Karpas-422 (cell line): ENCODE data around the gene CFAP99. TPM values are rescaled to one million over a fixed set of nuclear protein-coding genes. Genes with fewer than 3 reads are reported as not detected.

ENCODE experiments used
- DNase-seq: peaks from one replicate; pipeline ENCODE4 v3.0.0-alpha.2; 2015
- H2AFZ ChIP-seq: fragments of 200-600 bp; sonication (generic); 2 replicates; pipeline ENCODE4 v1.6.1; 2014; ENCODE audit warnings: antibody characterized with exemption, low read length, mixed read lengths
- H3K27ac ChIP-seq: fragments of 200-600 bp; sonication (generic); 2 replicates; pipeline ENCODE4 v1.5.1; 2014; ENCODE audit warnings: mild to moderate bottlenecking, low read length, moderate library complexity
- H3K27me3 ChIP-seq: fragments of 200-600 bp; sonication (generic); 2 replicates; pipeline ENCODE4 v1.6.1; 2014; ENCODE audit warnings: low read length, mixed read lengths
- H3K36me3 ChIP-seq: fragments of 200-600 bp; sonication (generic); 2 replicates; pipeline ENCODE4 v1.6.1; 2014; ENCODE audit warnings: low read length, mixed read lengths; ENCODE audit not compliant: insufficient read depth
- H3K4me1 ChIP-seq: fragments of 200-600 bp; sonication (generic); 2 replicates; pipeline ENCODE4 v1.6.1; 2014; ENCODE audit warnings: mild to moderate bottlenecking, low read length, mixed read lengths
- H3K4me2 ChIP-seq: fragments of 200-600 bp; sonication (generic); 2 replicates; pipeline ENCODE4 v1.6.1; 2014; ENCODE audit warnings: low read length, low read depth, mild to moderate bottlenecking; ENCODE audit not compliant: poor library complexity, severe bottlenecking
- H3K4me3 ChIP-seq: fragments of 200-600 bp; sonication (generic); 2 replicates; pipeline ENCODE4 v1.5.1; 2014; ENCODE audit warnings: mild to moderate bottlenecking, antibody characterized with exemption, low read length, mixed read lengths
- H3K79me2 ChIP-seq: fragments of 200-600 bp; sonication (generic); 2 replicates; pipeline ENCODE4 v1.6.1; 2014; ENCODE audit warnings: mild to moderate bottlenecking, low read length, mixed read lengths
- H3K9ac ChIP-seq: fragments of 200-600 bp; sonication (generic); 2 replicates; pipeline ENCODE4 v1.6.0; 2014; ENCODE audit warnings: low read length
- H3K9me2 ChIP-seq: fragments of 200-600 bp; sonication (generic), shearing (Covaris generic); replicated peaks from 2 replicates; pipeline ENCODE4 v1.6.0; 2014; ENCODE audit warnings: mild to moderate bottlenecking, low read length, moderate library complexity; ENCODE audit not compliant: insufficient read depth
- H3K9me3 ChIP-seq: fragments of 300-700, 200-600 bp; sonication (generic); 2 replicates; pipeline ENCODE4 v1.6.1; 2014; ENCODE audit warnings: low read length, mixed read lengths
- H4K20me1 ChIP-seq: fragments of 200-600 bp; sonication (generic); 2 replicates; pipeline ENCODE4 v1.6.1; 2014; ENCODE audit warnings: mild to moderate bottlenecking, antibody characterized with exemption, low read length, low read depth; ENCODE audit not compliant: insufficient read depth
- total RNA-seq: library from RNA; depleted of rRNA; stranded (reverse); fragments of >200 nt; shearing (Covaris generic); gene quantifications from 2 replicates; pipeline ENCODE4 v1.2.3, GENCODE V29; 2014; ENCODE audit warnings: low replicate concordance

Gene CFAP99
- total RNA-seq, 1 experiment from 2014 or later: 0.67 TPM

DNA sequence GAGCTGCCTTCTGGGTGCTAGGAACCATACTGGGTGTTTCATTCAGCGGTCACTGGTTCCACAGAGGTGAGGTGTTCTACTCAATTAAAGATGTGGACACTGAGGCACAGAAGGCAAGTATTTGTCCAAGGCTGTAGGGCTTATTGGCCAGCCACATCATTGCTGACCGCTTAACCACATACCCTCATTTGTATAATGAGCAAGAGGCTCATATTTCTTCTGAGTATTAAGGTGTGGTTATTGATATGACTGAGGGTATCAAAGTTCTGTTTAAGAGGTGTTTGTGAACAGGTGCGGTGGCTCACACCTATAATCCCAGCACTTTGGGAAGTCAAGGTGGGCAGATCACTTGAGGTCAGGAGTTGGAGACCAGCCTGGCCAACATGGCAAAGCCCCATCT is 64.5 kb downstream of the CFAP99 start:
- peak overlapping the region; percentile 28 for H3K4me2 ChIP-seq
- H3K27ac ChIP-seq: peak overlapping the region; percentile 58; the same call in 1 of the 2 replicates
- H3K4me3 ChIP-seq: no peak overlapping the region
- no peak for DNase-seq
- no peak overlapping the region for H2AFZ ChIP-seq
- H3K27me3 ChIP-seq: no peaks in the 10 kb centered on the region
- no peak overlapping the region for H3K9ac ChIP-seq
- peaks cover 91% of the 10 kb centered on the region for H4K20me1 ChIP-seq
- H3K4me1 ChIP-seq: peaks cover 76% of the 10 kb centered on the region
- H3K9me2 ChIP-seq: no peaks in the 10 kb centered on the region
- no peaks in the 10 kb centered on the region for H3K9me3 ChIP-seq
- H3K36me3 ChIP-seq: no peaks in the 10 kb centered on the region
- peaks cover 99% of the 10 kb centered on the region for H3K79me2 ChIP-seq

DNA sequence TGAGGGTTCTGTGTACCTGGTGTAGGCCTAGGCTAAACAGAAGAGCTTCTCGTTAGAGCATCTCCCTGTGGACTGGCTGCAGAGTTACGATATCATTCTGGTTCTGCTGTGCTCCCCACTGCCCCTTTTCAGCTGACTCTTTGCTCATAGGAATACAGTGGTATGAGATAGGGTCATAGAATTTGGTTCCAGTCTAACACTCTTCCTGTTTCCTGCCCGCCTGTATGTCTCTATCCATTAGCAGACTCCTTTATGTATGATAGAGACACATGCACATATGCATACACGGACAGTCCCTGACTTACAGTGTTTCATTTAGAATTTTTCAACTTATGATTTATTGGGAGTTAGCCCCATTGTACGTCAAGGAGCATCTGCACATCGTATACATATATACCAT is 65.4 kb downstream of the CFAP99 start:
- Histone ChIP-seq H3K9me2 (no peaks in the 10 kb centered on the region), H3K4me2 (peak overlapping the region; percentile 54), H3K27me3 (no peaks in the 10 kb centered on the region), H3K4me3 (peak overlapping the region; percentile 10; the same call in 1 of the 2 replicates), H3K9me3 (no peaks in the 10 kb centered on the region), H3K79me2 (peaks cover 98% of the 10 kb centered on the region), H4K20me1 (peaks cover 89% of the 10 kb centered on the region), H3K36me3 (peaks cover 3% of the 10 kb centered on the region; the same call in 1 of the 2 replicates), H3K9ac (no peak overlapping the region), H3K27ac (peak overlapping the region; percentile 63), H2AFZ (no peak overlapping the region), H3K4me1 (peaks cover 66% of the 10 kb centered on the region)
- DNase-seq: peak; percentile 59

DNA sequence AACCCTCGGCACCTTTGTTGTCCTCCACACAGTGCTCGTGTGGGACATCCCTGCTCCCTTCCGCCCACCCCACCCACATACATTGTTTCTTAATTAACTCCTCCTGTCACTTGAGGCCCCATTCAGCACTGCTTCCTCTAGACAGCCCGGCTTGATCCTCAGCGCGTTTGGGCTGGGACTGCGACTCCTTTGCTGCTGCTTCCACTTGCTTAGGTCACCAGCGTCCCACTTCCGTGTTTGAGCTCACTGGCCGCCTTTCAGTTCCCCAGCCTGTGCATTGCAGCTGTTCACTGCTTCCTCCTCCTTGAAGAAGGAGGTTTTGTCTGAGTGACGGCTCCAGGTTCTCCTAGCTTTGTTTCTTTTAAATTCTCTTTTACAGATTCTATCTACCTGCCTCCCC is 66.2 kb downstream of the CFAP99 start:
- Histone ChIP-seq H3K4me3 (peak overlapping the region; percentile 10; the same call in 1 of the 2 replicates), H4K20me1 (peaks cover 89% of the 10 kb centered on the region), H3K27ac (peak overlapping the region; percentile 63), H3K27me3 (no peaks in the 10 kb centered on the region), H3K36me3 (peaks cover 11% of the 10 kb centered on the region; the same call in 1 of the 2 replicates), H3K9me2 (no peaks in the 10 kb centered on the region), H3K4me1 (peaks cover 58% of the 10 kb centered on the region), H3K79me2 (peaks cover 98% of the 10 kb centered on the region), H3K4me2 (peak overlapping the region; percentile 54), H2AFZ (no peak overlapping the region), H3K9me3 (no peaks in the 10 kb centered on the region), H3K9ac (peak overlapping the region; percentile 40)
- peak; percentile 89 for DNase-seq

DNA sequence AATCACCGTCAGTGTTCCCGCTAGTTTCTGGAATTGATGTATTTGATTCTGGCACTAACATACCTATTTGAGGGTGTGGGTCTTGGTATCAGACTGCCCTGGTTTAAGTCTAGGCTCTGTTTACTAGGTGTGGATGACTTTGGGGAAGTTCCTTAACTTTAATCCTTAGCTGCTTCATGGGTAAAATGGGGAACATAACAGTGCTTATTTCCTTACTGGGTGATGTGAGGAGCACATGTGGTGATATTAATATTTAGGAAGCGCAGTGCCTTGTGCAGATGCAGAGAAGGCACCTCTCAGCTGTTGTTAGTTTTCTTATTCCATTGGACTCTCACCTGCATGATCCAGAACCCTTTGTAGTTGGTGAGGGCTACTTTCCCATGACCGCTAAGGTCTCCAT is 67.2 kb downstream of the CFAP99 start:
- Histone ChIP-seq H3K27me3 (no peaks in the 10 kb centered on the region), H4K20me1 (peaks cover 88% of the 10 kb centered on the region), H3K4me1 (peaks cover 49% of the 10 kb centered on the region), H3K9me3 (no peaks in the 10 kb centered on the region), H2AFZ (no peak overlapping the region), H3K4me3 (no peak overlapping the region), H3K27ac (no peak overlapping the region), H3K36me3 (peaks cover 19% of the 10 kb centered on the region; the same call in 1 of the 2 replicates), H3K9me2 (no peaks in the 10 kb centered on the region), H3K79me2 (peaks cover 98% of the 10 kb centered on the region), H3K9ac (no peak overlapping the region), H3K4me2 (no peak overlapping the region)
- DNase-seq: no peak

DNA sequence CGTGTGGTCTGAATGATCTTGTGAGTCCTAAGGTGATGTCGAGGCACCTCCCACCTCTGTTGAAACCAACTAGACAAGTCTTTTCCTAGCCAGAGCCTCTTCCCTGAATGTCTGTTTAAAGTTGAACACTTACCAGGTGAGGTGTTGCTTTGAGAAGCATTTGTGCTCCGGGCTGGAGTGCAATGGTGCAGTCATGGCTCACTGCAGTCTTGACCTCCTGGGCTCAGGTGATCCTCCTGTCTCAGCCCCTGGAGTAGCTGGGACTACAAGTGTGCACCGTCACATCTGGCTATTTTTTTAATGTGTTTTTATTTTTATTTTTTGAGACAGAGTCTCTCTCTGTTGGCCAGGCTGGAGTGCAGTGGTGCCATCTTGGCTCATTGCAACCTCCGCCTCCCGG is 68.2 kb downstream of the CFAP99 start:
- Histone ChIP-seq H3K4me3 (no peak overlapping the region), H4K20me1 (peaks cover 84% of the 10 kb centered on the region), H3K4me2 (no peak overlapping the region), H3K79me2 (peaks cover 95% of the 10 kb centered on the region), H2AFZ (no peak overlapping the region), H3K9me2 (no peaks in the 10 kb centered on the region), H3K36me3 (peaks cover 22% of the 10 kb centered on the region; the same call in 1 of the 2 replicates), H3K27me3 (no peaks in the 10 kb centered on the region), H3K9me3 (no peaks in the 10 kb centered on the region), H3K9ac (no peak overlapping the region), H3K4me1 (peaks cover 38% of the 10 kb centered on the region), H3K27ac (no peak overlapping the region)
- DNase-seq: no peak

DNA sequence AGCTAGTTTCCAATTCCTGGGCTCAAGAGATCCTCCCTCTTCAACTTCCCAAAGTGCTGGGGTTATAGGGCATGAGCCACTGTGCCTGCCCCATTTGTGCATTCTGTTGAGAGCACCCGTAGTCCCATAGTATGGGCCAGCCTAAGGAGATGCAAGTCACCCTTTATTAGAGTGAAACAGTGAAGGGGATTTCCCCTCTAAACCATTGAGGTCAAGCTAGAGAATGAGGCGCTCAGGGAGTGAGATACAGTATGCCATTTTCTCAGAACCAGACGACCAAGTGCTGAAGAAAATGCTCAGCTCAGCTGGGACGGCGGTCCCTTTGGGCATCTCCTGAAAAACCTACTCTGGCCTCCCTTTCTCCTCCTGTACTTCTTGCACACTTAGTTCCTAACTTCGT is 68.9 kb downstream of the CFAP99 start:
- Histone ChIP-seq H3K4me3 (no peak overlapping the region), H3K36me3 (peaks cover 29% of the 10 kb centered on the region; the same call in 1 of the 2 replicates), H3K9me2 (no peaks in the 10 kb centered on the region), H3K4me1 (peaks cover 32% of the 10 kb centered on the region), H3K9me3 (no peaks in the 10 kb centered on the region), H3K9ac (no peak overlapping the region), H3K4me2 (no peak overlapping the region), H3K27me3 (no peaks in the 10 kb centered on the region), H2AFZ (no peak overlapping the region), H4K20me1 (peaks cover 84% of the 10 kb centered on the region), H3K27ac (no peak overlapping the region), H3K79me2 (peaks cover 95% of the 10 kb centered on the region)
- DNase-seq: no peak

DNA sequence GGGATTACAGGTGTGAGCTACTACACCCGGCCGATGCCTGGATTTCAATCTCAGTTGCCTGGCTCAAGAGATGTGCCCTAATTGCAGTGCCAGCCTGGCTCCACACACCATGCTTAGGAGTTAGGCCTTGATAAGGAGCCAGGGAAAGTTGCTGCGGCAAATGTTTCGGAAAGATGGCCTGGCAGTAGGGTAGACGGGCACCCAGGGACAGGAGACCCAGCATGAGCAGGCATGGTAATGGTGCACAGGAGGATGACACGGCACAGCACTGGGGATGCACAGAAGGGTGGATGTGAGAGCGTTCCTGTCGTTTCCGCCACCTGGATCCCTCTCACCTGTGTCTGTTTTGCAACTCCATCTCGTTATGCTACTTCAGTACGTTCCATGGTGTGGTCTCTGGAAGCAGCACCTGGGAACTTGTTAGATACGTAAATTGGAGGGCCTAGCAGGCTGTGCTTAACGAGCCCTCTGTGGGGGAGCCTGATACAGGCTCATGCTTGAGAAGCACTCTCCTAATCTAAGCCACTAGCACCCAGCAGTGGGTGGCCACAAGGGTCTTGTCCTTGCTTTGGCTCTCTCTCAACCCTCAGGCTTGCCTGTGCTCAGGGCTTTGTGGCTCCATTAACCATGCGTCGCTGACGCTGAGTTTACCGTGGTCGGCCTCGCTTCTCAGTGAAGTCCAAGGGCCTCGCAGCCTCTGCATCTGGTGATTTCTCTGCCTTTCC is 70.5 kb downstream of the CFAP99 start:
- no peak overlapping the region for H3K4me3 ChIP-seq
- peaks cover 17% of the 10 kb centered on the region for H3K4me1 ChIP-seq
- H3K27me3 ChIP-seq: no peaks in the 10 kb centered on the region
- peaks cover 79% of the 10 kb centered on the region for H4K20me1 ChIP-seq
- peaks cover 37% of the 10 kb centered on the region; the same call in 1 of the 2 replicates for H3K36me3 ChIP-seq
- no peak for DNase-seq
- no peak overlapping the region for H3K4me2 ChIP-seq
- H3K9me3 ChIP-seq: no peaks in the 10 kb centered on the region
- no peak overlapping the region for H2AFZ ChIP-seq
- H3K9me2 ChIP-seq: no peaks in the 10 kb centered on the region
- no peak overlapping the region for H3K27ac ChIP-seq
- H3K9ac ChIP-seq: no peak overlapping the region
- peaks cover 93% of the 10 kb centered on the region for H3K79me2 ChIP-seq

DNA sequence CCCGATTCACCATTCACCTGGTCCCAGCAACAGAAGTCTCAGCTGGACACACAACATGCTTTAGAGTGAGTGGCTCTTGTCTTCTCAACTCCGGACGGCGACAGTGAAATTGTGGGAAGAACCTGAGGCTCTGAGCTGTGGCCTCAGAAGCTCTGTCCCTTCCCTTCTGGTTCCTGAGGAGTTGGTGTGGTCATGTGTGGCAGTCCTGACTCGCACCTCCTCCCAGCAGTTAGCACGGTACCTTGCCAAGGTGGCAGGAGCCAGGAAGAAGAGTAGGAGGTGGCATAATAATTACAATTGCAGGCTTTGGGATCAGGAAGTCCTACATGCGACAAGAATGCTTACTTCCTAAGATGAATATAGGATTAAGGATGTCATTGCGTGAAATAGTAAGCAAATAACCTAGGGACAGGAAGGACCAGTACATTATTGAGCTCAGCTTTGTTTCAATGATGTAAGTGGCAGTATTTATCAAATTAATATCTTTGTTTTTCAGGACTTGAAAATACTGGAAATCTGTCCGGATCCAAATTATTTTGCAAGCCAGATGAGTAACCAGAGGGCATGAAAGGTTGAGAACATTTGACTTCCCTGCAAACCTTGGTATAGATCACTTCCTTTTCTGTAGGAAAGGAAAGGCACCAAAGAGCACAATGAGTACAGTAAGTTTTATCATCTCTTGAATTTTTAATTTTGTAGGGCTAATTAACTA is 71.2 kb downstream of the CFAP99 start:
- peaks cover 92% of the 10 kb centered on the region for H3K79me2 ChIP-seq
- H3K36me3 ChIP-seq: peaks cover 41% of the 10 kb centered on the region
- no peak overlapping the region for H2AFZ ChIP-seq
- no peak for DNase-seq
- H3K4me2 ChIP-seq: no peak overlapping the region
- H3K9me2 ChIP-seq: no peaks in the 10 kb centered on the region
- H3K4me3 ChIP-seq: no peak overlapping the region
- peaks cover 10% of the 10 kb centered on the region for H3K4me1 ChIP-seq
- no peak overlapping the region for H3K9ac ChIP-seq
- H3K27ac ChIP-seq: no peak overlapping the region
- H3K27me3 ChIP-seq: no peaks in the 10 kb centered on the region
- H4K20me1 ChIP-seq: peaks cover 75% of the 10 kb centered on the region
- H3K9me3 ChIP-seq: no peaks in the 10 kb centered on the region
